ENCODE data around the gene DCHS1. TPM values are rescaled to one million over a fixed set of nuclear protein-coding genes. Genes with fewer than 3 reads are reported as not detected.
A peak's percentile ranks its signal among the peaks of the same experiment; 100 is the strongest.

Gene DCHS1
- total and polyA plus RNA-seq, 10 of the 15 experiments (the other 5 are each of a cell fraction or from before 2014, with no cell fraction given) = 0.02 to 0.64 (median 0.18) TPM; not detected in 1

GRCh38 chr11:6612213-6613041 lies 43.2 kb downstream of the DCHS1 start, which contains the start of gene TAF10:
Gene TAF10 (minus strand): TSS chr11:6612216. CDS start chr11:6612189, 27 bp downstream.
- DNase-seq (ENCODE audit: low read depth, low spot score) = peak; percentile 77
- peak within 1 kb of the TSS; percentile 86 for H3K4me2 ChIP-seq (ENCODE audit: control insufficient read depth, insufficient read depth)
- intact Hi-C loops (cut with micrococcal nuclease; ENCODE audit: unreplicated experiment) (loop anchor here (2.0 to 10.0 kb wide), 4 partner anchors 54 to 912 kb away; partner anchors contain the start of gene MRPL17), in situ Hi-C loops (cut with MboI) (loop anchor here (10.0 kb wide), 1 partner anchor 912 kb away; no protein-coding TSS in a partner anchor)
- ChIA-PET SMC1A (ENCODE audit: uncharacterized antibody, unreplicated experiment) (interaction anchor here (0.7 to 3.1 kb wide), 7 partner anchors 8 to 180 kb away, joined by 3 to 24 read pairs (median 3); partner anchors contain the start of genes ILK and MRPL17), RAD21 (ENCODE audit: unreplicated experiment) (interaction anchor here (0.7 to 1.9 kb wide), 13 partner anchors 8 to 234 kb away, joined by 3 to 21 read pairs (median 3); partner anchors contain the start of genes ARFIP2, MRPL17 and TIMM10B), CTCF (interaction anchor here (0.5 to 2.7 kb wide), 13 partner anchors 8 to 233 kb away, joined by 3 to 18 read pairs (median 4); partner anchors contain the start of gene MRPL17), POLR2A (interaction anchor here (0.6 to 7.2 kb wide), 18 partner anchors 8 to 1999 kb away, joined by 3 to 85 read pairs (median 4); partner anchors contain the start of genes ARFIP2, ILK, MRPL17 and TIMM10B)
- H3K4me3 ChIP-seq = peak within 1 kb of the TSS; percentile 87
- peak within 1 kb of the TSS; percentile 99 for H3K27ac ChIP-seq (ENCODE audit: control insufficient read depth, insufficient read depth)
- H2AFZ ChIP-seq (ENCODE audit: control insufficient read depth, low read depth, low read length) = peak within 1 kb of the TSS; percentile 85
- peak within 1 kb of the TSS; percentile 95 for H3K9ac ChIP-seq (ENCODE audit: control insufficient read depth, insufficient read depth, low read length)
- H3K79me2 ChIP-seq (ENCODE audit: control insufficient read depth, insufficient read depth, low read length) = peaks cover 25% of the 10 kb centered on the region
- TSS peak; percentile 82 for BruUV-seq (replicated peaks)
- 2% methylated on average over 51 of the region's 51 CpGs for WGBS (ENCODE audit: insufficient coverage, insufficient replicate concordance, low lambda C conversion rate, missing lambda C conversion rate)
- H3K9me3 ChIP-seq (replicated peaks; ENCODE audit: control insufficient read depth, insufficient read depth, low read length) = no peaks in the 10 kb centered on the region
- peak; percentile 92 for ATAC-seq
- no peaks in the 10 kb centered on the region for H3K27me3 ChIP-seq (replicated peaks in 1 of 2; ENCODE audit: control insufficient read depth in 2 of 2, insufficient read depth in 2 of 2, low read length in 1 of 2)
- FAIRE-seq = peak; percentile 100
- peaks cover 25% of the 10 kb centered on the region for H3K4me1 ChIP-seq (ENCODE audit: control insufficient read depth, insufficient read depth, low read length)
- H4K20me1 ChIP-seq (ENCODE audit: control insufficient read depth, insufficient read depth) = no peaks in the 10 kb centered on the region
- peaks cover 23 to 34% of the 10 kb centered on the region in 2 experiments for H3K36me3 ChIP-seq (ENCODE audit: control insufficient read depth in 2 of 2, insufficient read depth in 2 of 2, low read length in 1 of 2)
- TF ChIP-seq, protein P1, sequence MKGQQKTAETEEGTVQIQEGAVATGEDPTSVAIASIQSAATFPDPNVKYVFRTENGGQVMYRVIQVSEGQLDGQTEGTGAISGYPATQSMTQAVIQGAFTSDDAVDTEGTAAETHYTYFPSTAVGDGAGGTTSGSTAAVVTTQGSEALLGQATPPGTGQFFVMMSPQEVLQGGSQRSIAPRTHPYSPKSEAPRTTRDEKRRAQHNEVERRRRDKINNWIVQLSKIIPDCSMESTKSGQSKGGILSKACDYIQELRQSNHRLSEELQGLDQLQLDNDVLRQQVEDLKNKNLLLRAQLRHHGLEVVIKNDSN (IDR thresholded peaks at IDR 0.05; ENCODE audit: borderline replicate concordance, extremely low read length, insufficient read depth, low read depth, low read length) = peak; percentile 11
- TF ChIP-seq FOXK2 (IDR thresholded peaks at IDR 0.05) (no peak), IRF3 (IDR thresholded peaks at IDR 0.05) (no peak), MEF2A (IDR thresholded peaks at IDR 0.05; ENCODE audit: insufficient read depth, low read depth, low read length) (no peak), BMI1 (IDR thresholded peaks at IDR 0.05; ENCODE audit: borderline replicate concordance) (no peak), FOXM1 (IDR thresholded peaks at IDR 0.05; ENCODE audit: low read depth, low read length) (peak; percentile 39; the same call in 1 of the 2 replicates), ZNF384 (IDR thresholded peaks at IDR 0.05; ENCODE audit: borderline replicate concordance, low read depth, low read length) (no peak), HDGF (IDR thresholded peaks at IDR 0.05) (peak; percentile 81; the same call in 1 of the 2 replicates), IKZF2 (IDR thresholded peaks at IDR 0.05) (peak; percentile 54 to 58; a peak in 3 of 4 replicates), SUPT20H (IDR thresholded peaks at IDR 0.05; ENCODE audit: borderline replicate concordance, control insufficient read depth, low read depth, low read length) (no peak), YY1 (IDR thresholded peaks at IDR 0.05; ENCODE audit: low read depth, low read length) (peak; percentile 53), TCF3 (IDR thresholded peaks at IDR 0.05; ENCODE audit: borderline replicate concordance, insufficient read depth, low read depth, low read length) (no peak), ASH2L (IDR thresholded peaks at IDR 0.05; ENCODE audit: borderline replicate concordance, low read depth) (no peak), BCL3 (IDR thresholded peaks at IDR 0.05; ENCODE audit: borderline replicate concordance, insufficient read depth, low read depth, low read length, poor library complexity, severe bottlenecking) (peak; percentile 39), IRF4 (IDR thresholded peaks at IDR 0.05; ENCODE audit: low read depth, low read length) (no peak)
- TF ChIP-seq, protein P2, sequence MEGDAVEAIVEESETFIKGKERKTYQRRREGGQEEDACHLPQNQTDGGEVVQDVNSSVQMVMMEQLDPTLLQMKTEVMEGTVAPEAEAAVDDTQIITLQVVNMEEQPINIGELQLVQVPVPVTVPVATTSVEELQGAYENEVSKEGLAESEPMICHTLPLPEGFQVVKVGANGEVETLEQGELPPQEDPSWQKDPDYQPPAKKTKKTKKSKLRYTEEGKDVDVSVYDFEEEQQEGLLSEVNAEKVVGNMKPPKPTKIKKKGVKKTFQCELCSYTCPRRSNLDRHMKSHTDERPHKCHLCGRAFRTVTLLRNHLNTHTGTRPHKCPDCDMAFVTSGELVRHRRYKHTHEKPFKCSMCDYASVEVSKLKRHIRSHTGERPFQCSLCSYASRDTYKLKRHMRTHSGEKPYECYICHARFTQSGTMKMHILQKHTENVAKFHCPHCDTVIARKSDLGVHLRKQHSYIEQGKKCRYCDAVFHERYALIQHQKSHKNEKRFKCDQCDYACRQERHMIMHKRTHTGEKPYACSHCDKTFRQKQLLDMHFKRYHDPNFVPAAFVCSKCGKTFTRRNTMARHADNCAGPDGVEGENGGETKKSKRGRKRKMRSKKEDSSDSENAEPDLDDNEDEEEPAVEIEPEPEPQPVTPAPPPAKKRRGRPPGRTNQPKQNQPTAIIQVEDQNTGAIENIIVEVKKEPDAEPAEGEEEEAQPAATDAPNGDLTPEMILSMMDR (IDR thresholded peaks at IDR 0.05 in 2 of 3, conservative IDR thresholded peaks at IDR 0.05 in 1 of 3; ENCODE audit: control insufficient read depth in 2 of 3, extremely low read depth in 1 of 3, insufficient read depth in 1 of 3, low read depth in 3 of 3, low read length in 3 of 3) = peak; percentile 30 to 62 (median 42); a peak in 5 of 6 replicates

All from GM12878 (cell line).